GM06990 (cell line): ENCODE results near the gene NRXN2.

Experiments
- DNase-seq: peaks from one replicate; pipeline ENCODE4 v3.0.0-alpha.2; 2011; ENCODE audit not compliant: insufficient read length; ENCODE audit errors: extremely low read depth
- H3K27me3 ChIP-seq: replicated peaks from 2 replicates; pipeline ENCODE4 v1.6.0; 2011; ENCODE audit warnings: low read length; ENCODE audit not compliant: control insufficient read depth, insufficient read depth
- H3K36me3 ChIP-seq: 2 replicates; pipeline ENCODE4 v1.5.1; 2011; ENCODE audit warnings: low read length; ENCODE audit not compliant: control insufficient read depth, insufficient read depth
- H3K4me3 ChIP-seq: replicated peaks from 2 replicates; pipeline ENCODE4 v1.5.1; 2011; ENCODE audit warnings: low read depth, mild to moderate bottlenecking, control low read depth, low read length
- CTCF ChIP-seq: IDR thresholded peaks from 2 replicates; pipeline ENCODE4 v1.5.1; 2011; ENCODE audit warnings: low read length, control low read depth, mild to moderate bottlenecking, inconsistent platforms; ENCODE audit not compliant: insufficient read depth, poor library complexity, severe bottlenecking

Gene NRXN2

GRCh38 chr11:64747961-64748665 is 25.1 kb upstream of the NRXN2 start:
- DNase-seq = no peak
- Histone ChIP-seq H3K36me3 (no peaks in the 10 kb centered on the region), H3K27me3 (peaks cover 4% of the 10 kb centered on the region), H3K4me3 (no peak overlapping the region)
- no peak for TF ChIP-seq CTCF

DNA sequence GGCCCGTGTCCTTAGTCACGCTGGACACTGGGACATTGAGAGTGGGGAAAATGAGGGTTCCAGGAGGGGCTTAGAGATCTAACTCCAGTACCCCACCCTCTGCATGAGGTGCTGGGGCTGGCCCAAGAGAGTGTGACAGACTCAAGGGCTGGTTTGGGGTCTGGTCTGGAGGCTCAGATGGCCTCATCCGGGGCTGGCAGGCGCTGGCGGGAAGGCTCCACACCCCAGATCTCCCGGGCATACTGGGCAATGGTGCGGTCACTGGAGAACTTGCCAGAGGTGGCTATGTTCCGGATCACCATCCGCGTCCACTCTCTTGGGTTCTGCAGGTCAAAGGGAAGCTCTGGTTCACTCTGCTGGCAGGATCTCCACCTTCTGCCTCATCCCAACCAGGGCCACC is 23.5 kb upstream of the NRXN2 start:
- Histone ChIP-seq H3K4me3 (no peak overlapping the region), H3K36me3 (no peaks in the 10 kb centered on the region), H3K27me3 (peaks cover 4% of the 10 kb centered on the region)
- TF ChIP-seq CTCF = no peak
- DNase-seq = no peak

DNA sequence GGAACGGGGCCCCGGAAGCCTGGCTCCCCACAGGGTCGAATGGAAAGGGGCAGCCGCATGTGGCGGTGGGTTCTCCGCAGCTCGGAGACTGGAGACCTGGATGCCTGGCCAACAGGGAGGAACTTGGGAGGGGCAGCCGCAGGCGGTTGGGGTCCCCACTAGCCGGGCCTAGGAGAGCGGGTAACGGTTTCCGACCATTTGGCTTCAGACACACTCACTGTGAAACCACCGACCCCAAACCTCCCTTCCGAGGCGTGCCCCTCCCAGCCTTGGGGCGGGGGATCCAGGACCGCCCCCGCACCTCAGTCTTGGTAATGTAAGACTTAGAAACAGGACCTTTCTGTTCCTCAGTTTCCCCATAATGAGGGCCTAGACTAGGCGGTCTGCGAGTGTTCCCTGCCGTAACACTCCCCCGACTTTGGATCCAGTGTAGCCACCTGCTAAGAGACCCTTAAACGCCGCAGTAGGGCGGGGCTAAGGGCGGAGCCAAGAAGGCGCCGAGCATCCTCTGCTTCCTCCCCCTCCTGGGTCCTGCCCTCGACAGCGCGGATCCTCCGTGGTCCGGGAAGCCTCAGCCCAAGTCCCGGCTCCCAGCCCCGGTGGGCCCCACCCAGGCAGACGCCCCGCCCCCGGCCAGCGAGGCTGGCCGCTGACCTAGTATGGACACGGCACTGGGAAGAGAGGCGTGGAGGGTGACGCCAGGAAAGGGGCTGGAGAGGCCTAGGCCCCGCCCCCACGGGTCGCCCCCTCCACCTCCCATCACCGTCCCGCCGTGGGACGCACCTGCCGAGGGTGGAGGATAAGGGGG is 22.7 kb upstream of the NRXN2 start:
- Histone ChIP-seq H3K4me3 (peak overlapping the region; percentile 48), H3K36me3 (no peaks in the 10 kb centered on the region), H3K27me3 (peaks cover 4% of the 10 kb centered on the region)
- peak; percentile 77 for DNase-seq
- no peak for TF ChIP-seq CTCF

DNA sequence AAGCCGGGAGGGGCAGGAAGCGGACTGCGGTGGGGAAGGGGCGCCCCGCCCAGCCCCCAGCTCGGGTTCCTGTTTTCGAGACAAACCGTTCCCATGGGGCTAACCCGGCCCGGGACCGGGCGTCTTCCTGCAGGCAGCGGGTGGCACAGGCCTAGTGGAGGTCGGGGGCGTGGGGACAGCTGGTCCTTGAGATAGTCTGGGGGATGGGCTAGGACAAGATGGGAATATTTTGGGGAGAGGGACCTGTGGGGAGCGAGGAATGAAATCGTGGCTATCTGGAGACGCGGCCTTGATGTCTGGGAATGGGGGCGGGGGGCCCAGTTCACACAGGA is 22.2 kb upstream of the NRXN2 start:
- peak overlapping the region; percentile 48 for H3K4me3 ChIP-seq
- peaks cover 4% of the 10 kb centered on the region for H3K27me3 ChIP-seq
- no peaks in the 10 kb centered on the region for H3K36me3 ChIP-seq
- peak; percentile 76 for DNase-seq
- TF ChIP-seq CTCF = no peak

GRCh38 chr11:64744544-64745188 is 21.7 kb upstream of the NRXN2 start:
- peaks cover 4% of the 10 kb centered on the region for H3K27me3 ChIP-seq

More at GRCh38 chr11:64744544-64745188, 21.7 kb upstream of the NRXN2 start:
- no peak for TF ChIP-seq CTCF
- Histone ChIP-seq H3K36me3 (no peaks in the 10 kb centered on the region), H3K4me3 (peak overlapping the region; percentile 48)
- DNase-seq = no peak
